Neural cell (in vitro differentiated cells): ENCODE results near the gene HEPHL1. TPM values are rescaled to one million over a fixed set of nuclear protein-coding genes. Genes with fewer than 3 reads are reported as not detected.

Source experiments
- H2AFZ ChIP-seq: fragments of 200-600, 300-800 bp; sonication (generic), shearing (Covaris generic); 2 replicates; pipeline ENCODE4 v1.6.0; 2014; ENCODE audit warnings: low read depth, mild to moderate bottlenecking, antibody characterized with exemption, low read length, moderate library complexity
- H3F3A ChIP-seq: fragments of 200-600 bp; shearing (Covaris generic); 2 replicates; pipeline ENCODE4 v1.6.1; 2016; ENCODE audit warnings: mild to moderate bottlenecking, moderate library complexity, mixed read lengths, antibody characterized with exemption, low read length; ENCODE audit not compliant: insufficient read depth, poor library complexity, severe bottlenecking
- H3K27ac ChIP-seq: fragments of 200-600, 300-800 bp; sonication (generic), shearing (Covaris generic); 2 replicates; pipeline ENCODE4 v1.5.1; 2014; ENCODE audit warnings: mild to moderate bottlenecking, low read length, moderate library complexity
- H3K27me3 ChIP-seq: fragments of 300-800, 200-600 bp; sonication (generic), shearing (Covaris generic); 2 replicates; pipeline ENCODE4 v1.6.0; 2014; ENCODE audit warnings: mild to moderate bottlenecking, low read depth, low read length, moderate library complexity; ENCODE audit not compliant: insufficient read depth
- H3K36me3 ChIP-seq: fragments of 300-800, 200-600 bp; sonication (generic), shearing (Covaris generic); 2 replicates; pipeline ENCODE4 v1.5.1; 2014; ENCODE audit warnings: mild to moderate bottlenecking, antibody characterized with exemption, low read length, moderate library complexity; ENCODE audit not compliant: insufficient read depth
- H3K4me2 ChIP-seq: fragments of 300-800, 200-600 bp; sonication (generic), shearing (Covaris generic); 2 replicates; pipeline ENCODE4 v1.6.0; 2014; ENCODE audit warnings: mild to moderate bottlenecking, low read length
- H3K4me3 ChIP-seq: fragments of 300-800, 200-600 bp; sonication (generic), shearing (Covaris generic); 2 replicates; pipeline ENCODE4 v1.5.1; 2014; ENCODE audit warnings: mild to moderate bottlenecking, low read length, moderate library complexity
- H3K79me2 ChIP-seq: fragments of 200-600 bp; shearing (Covaris generic); replicated peaks from 2 replicates; pipeline ENCODE4 v1.6.0; 2014; ENCODE audit warnings: mild to moderate bottlenecking, low read length, moderate library complexity; ENCODE audit not compliant: insufficient read depth
- H3K9ac ChIP-seq: fragments of 300-800, 200-600 bp; sonication (generic), shearing (Covaris generic); 2 replicates; pipeline ENCODE4 v1.6.1; 2016; ENCODE audit warnings: mild to moderate bottlenecking, low read length, mixed read lengths
- H3K9me2 ChIP-seq: fragments of 200-600 bp; shearing (Covaris generic); 2 replicates; pipeline ENCODE4 v1.6.1; 2016; ENCODE audit warnings: mild to moderate bottlenecking, low read length, mixed read lengths; ENCODE audit not compliant: insufficient read depth
- H3K9me3 ChIP-seq: fragments of 200-600, 300-800 bp; sonication (generic), shearing (Covaris generic); 2 replicates; pipeline ENCODE4 v1.6.1; 2016; ENCODE audit warnings: mild to moderate bottlenecking, mixed run types, low read length, moderate library complexity, mixed read lengths
- H4K20me1 ChIP-seq: fragments of 200-600 bp; shearing (Covaris generic); 2 replicates; pipeline ENCODE4 v1.6.1; 2016; ENCODE audit warnings: mild to moderate bottlenecking, mixed run types; ENCODE audit not compliant: insufficient read depth
- CTCF ChIP-seq: fragments of 450-650 bp; IDR thresholded peaks from 2 replicates; pipeline ENCODE4 v1.5.1; 2014; ENCODE audit warnings: antibody characterized with exemption, mild to moderate bottlenecking, moderate library complexity; ENCODE audit not compliant: poor library complexity, severe bottlenecking
- EP300 ChIP-seq: fragments of 450-650 bp; conservative IDR thresholded peaks from 2 replicates; pipeline ENCODE4 v1.6.1; 2014; ENCODE audit warnings: antibody characterized with exemption, mild to moderate bottlenecking, moderate library complexity; ENCODE audit not compliant: poor library complexity, severe bottlenecking
- EZH2 ChIP-seq: fragments of 200-600, 300-800 bp; shearing (Covaris generic), sonication (generic); IDR thresholded peaks from 2 replicates; pipeline ENCODE4 v1.6.1; 2014; ENCODE audit warnings: antibody characterized with exemption, low read length, borderline replicate concordance, mild to moderate bottlenecking; ENCODE audit not compliant: insufficient read depth, poor library complexity, severe bottlenecking
- MXI1 ChIP-seq: fragments of 450-650 bp; conservative IDR thresholded peaks from 2 replicates; pipeline ENCODE4 v1.6.1; 2014; ENCODE audit warnings: antibody characterized with exemption, mild to moderate bottlenecking; ENCODE audit not compliant: poor library complexity, severe bottlenecking
- POLR2AphosphoS5 ChIP-seq: IDR thresholded peaks from 2 replicates; pipeline ENCODE4 v1.6.1; 2012
- RAD21 ChIP-seq: fragments of 450-650 bp; conservative IDR thresholded peaks from 2 replicates; pipeline ENCODE4 v1.6.1; 2014; ENCODE audit warnings: antibody characterized with exemption, mild to moderate bottlenecking, moderate library complexity
- SMC3 ChIP-seq: fragments of 450-650 bp; conservative IDR thresholded peaks from 2 replicates; pipeline ENCODE4 v1.6.1; 2014; ENCODE audit warnings: antibody characterized with exemption, mild to moderate bottlenecking, moderate library complexity; ENCODE audit not compliant: poor library complexity
- TAF1 ChIP-seq: IDR thresholded peaks from 2 replicates; pipeline ENCODE4 v1.6.1; 2012; ENCODE audit warnings: low read depth
- polyA plus RNA-seq: library from polyadenylated mRNA; depleted of rRNA; stranded (reverse); fragments of >200 nt; gene quantifications from 2 replicates; pipeline ENCODE4 v1.2.3, GENCODE V29; 2014
- TF ChIP-seq, protein P1 (sequence below): IDR thresholded peaks from 2 replicates; pipeline ENCODE4 v1.6.1; 2012; ENCODE audit warnings: borderline replicate concordance

HEPHL1 gene
- polyA plus RNA-seq, 1 donor from 2014 or later, result not detected

DNA sequence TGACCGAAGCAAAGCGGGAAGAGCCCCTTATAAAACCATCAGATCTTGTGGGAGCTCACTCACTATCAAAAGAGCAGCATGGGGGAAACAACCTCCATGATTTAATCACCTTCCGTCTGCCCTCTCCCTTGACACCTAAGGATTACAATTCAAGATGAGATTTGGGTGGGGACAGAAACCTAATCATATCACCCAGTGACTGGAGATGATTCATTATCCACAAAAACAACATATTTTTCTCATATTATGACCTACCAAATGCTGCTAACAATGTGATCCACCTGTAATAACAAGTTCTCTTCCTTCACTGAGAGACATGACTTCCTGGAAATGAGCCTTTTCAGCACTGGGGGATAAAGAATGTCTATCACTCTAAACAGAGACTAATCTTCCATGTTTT, 23.4 kb upstream of the HEPHL1 start:
- Histone ChIP-seq H3K4me3 (no peak overlapping the region), H2AFZ (no peak overlapping the region), H4K20me1 (no peaks in the 10 kb centered on the region), H3K27me3 (no peaks in the 10 kb centered on the region), H3K9me2 (no peaks in the 10 kb centered on the region), H3K27ac (no peak overlapping the region), H3K9me3 (no peaks in the 10 kb centered on the region), H3K36me3 (no peaks in the 10 kb centered on the region), H3K79me2 (no peaks in the 10 kb centered on the region), H3F3A (no peaks in the 10 kb centered on the region), H3K9ac (no peak overlapping the region), H3K4me2 (no peak overlapping the region)
- TF ChIP-seq, protein P1, sequence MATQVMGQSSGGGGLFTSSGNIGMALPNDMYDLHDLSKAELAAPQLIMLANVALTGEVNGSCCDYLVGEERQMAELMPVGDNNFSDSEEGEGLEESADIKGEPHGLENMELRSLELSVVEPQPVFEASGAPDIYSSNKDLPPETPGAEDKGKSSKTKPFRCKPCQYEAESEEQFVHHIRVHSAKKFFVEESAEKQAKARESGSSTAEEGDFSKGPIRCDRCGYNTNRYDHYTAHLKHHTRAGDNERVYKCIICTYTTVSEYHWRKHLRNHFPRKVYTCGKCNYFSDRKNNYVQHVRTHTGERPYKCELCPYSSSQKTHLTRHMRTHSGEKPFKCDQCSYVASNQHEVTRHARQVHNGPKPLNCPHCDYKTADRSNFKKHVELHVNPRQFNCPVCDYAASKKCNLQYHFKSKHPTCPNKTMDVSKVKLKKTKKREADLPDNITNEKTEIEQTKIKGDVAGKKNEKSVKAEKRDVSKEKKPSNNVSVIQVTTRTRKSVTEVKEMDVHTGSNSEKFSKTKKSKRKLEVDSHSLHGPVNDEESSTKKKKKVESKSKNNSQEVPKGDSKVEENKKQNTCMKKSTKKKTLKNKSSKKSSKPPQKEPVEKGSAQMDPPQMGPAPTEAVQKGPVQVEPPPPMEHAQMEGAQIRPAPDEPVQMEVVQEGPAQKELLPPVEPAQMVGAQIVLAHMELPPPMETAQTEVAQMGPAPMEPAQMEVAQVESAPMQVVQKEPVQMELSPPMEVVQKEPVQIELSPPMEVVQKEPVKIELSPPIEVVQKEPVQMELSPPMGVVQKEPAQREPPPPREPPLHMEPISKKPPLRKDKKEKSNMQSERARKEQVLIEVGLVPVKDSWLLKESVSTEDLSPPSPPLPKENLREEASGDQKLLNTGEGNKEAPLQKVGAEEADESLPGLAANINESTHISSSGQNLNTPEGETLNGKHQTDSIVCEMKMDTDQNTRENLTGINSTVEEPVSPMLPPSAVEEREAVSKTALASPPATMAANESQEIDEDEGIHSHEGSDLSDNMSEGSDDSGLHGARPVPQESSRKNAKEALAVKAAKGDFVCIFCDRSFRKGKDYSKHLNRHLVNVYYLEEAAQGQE, result no peak
- no peak for TF ChIP-seq POLR2AphosphoS5
- TF ChIP-seq SMC3, result no peak
- no peak for TF ChIP-seq TAF1
- TF ChIP-seq EZH2, result no peak
- TF ChIP-seq CTCF, result no peak
- TF ChIP-seq RAD21, result no peak
- TF ChIP-seq MXI1, result no peak
- no peak for TF ChIP-seq EP300

GRCh38 chr11:94000659-94001058, 20.5 kb upstream of the HEPHL1 start:
- Histone ChIP-seq H3K9me2 (no peaks in the 10 kb centered on the region), H4K20me1 (no peaks in the 10 kb centered on the region), H3K79me2 (no peaks in the 10 kb centered on the region), H3F3A (no peaks in the 10 kb centered on the region), H3K27ac (no peak overlapping the region), H3K27me3 (no peaks in the 10 kb centered on the region), H3K9me3 (no peaks in the 10 kb centered on the region), H3K4me3 (no peak overlapping the region), H3K9ac (no peak overlapping the region), H2AFZ (no peak overlapping the region), H3K4me2 (no peak overlapping the region), H3K36me3 (no peaks in the 10 kb centered on the region)
- TF ChIP-seq, protein P1, result no peak
- TF ChIP-seq SMC3, result no peak
- no peak for TF ChIP-seq EZH2
- TF ChIP-seq RAD21, result no peak
- TF ChIP-seq CTCF, result no peak
- TF ChIP-seq POLR2AphosphoS5, result no peak
- TF ChIP-seq MXI1, result no peak
- no peak for TF ChIP-seq TAF1
- TF ChIP-seq EP300, result no peak
